ENCODE data around the gene SMOC1.

The SMOC1 gene

GRCh38 chr14:69997849-69998248, 118.6 kb downstream of the SMOC1 start:
- no peaks in the 10 kb centered on the region for H4K20me1 ChIP-seq (ENCODE audit: insufficient read depth, low read length)
- no peaks in the 10 kb centered on the region for H3K4me1 ChIP-seq (ENCODE audit: insufficient read depth, low read length)
- H3K79me2 ChIP-seq (ENCODE audit: insufficient read depth, low read length), result no peaks in the 10 kb centered on the region
- no peaks in the 10 kb centered on the region for H3K36me3 ChIP-seq (ENCODE audit: insufficient read depth, low read length)
- ATAC-seq (ENCODE audit: insufficient read depth, low read depth), result no peak
- DNase-seq, result no peak
- no peak overlapping the region for H3K27ac ChIP-seq (ENCODE audit: low read length)
- TF ChIP-seq, protein P1, sequence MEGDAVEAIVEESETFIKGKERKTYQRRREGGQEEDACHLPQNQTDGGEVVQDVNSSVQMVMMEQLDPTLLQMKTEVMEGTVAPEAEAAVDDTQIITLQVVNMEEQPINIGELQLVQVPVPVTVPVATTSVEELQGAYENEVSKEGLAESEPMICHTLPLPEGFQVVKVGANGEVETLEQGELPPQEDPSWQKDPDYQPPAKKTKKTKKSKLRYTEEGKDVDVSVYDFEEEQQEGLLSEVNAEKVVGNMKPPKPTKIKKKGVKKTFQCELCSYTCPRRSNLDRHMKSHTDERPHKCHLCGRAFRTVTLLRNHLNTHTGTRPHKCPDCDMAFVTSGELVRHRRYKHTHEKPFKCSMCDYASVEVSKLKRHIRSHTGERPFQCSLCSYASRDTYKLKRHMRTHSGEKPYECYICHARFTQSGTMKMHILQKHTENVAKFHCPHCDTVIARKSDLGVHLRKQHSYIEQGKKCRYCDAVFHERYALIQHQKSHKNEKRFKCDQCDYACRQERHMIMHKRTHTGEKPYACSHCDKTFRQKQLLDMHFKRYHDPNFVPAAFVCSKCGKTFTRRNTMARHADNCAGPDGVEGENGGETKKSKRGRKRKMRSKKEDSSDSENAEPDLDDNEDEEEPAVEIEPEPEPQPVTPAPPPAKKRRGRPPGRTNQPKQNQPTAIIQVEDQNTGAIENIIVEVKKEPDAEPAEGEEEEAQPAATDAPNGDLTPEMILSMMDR (IDR thresholded peaks at IDR 0.05; ENCODE audit: borderline replicate concordance, extremely low read depth, low read length, poor library complexity, severe bottlenecking), result no peak
- no peak for TF ChIP-seq EZH2 (IDR thresholded peaks at IDR 0.05; ENCODE audit: borderline replicate concordance, low read depth, low read length, severe bottlenecking)
- H3K27me3 ChIP-seq (ENCODE audit: insufficient read depth, low read length, poor library complexity), result peaks cover 12% of the 10 kb centered on the region
- H3K9me3 ChIP-seq (ENCODE audit: insufficient read depth, low read length, severe bottlenecking), result no peaks in the 10 kb centered on the region
- no peak overlapping the region for H3K9ac ChIP-seq (ENCODE audit: low read depth, low read length)
- H2AFZ ChIP-seq (ENCODE audit: low read depth, low read length), result no peak overlapping the region
- H3K4me2 ChIP-seq (ENCODE audit: insufficient read depth, low read length), result no peak overlapping the region
- H3K4me3 ChIP-seq (ENCODE audit: low read depth in 1 of 2, low read length in 2 of 2), result no peak overlapping the region

- Histone ChIP-seq H3K27me3 (ENCODE audit: insufficient read depth, low read length, poor library complexity) (peaks cover 12% of the 10 kb centered on the region), H4K20me1 (ENCODE audit: insufficient read depth, low read length) (no peaks in the 10 kb centered on the region), H3K9ac (ENCODE audit: low read depth, low read length) (no peak overlapping the region), H2AFZ (ENCODE audit: low read depth, low read length) (no peak overlapping the region), H3K36me3 (ENCODE audit: insufficient read depth, low read length) (no peaks in the 10 kb centered on the region), H3K79me2 (ENCODE audit: insufficient read depth, low read length) (no peaks in the 10 kb centered on the region), H3K4me3 (ENCODE audit: low read depth in 1 of 2, low read length in 2 of 2) (no peak overlapping the region), H3K27ac (ENCODE audit: low read length) (no peak overlapping the region), H3K4me2 (ENCODE audit: insufficient read depth, low read length) (no peak overlapping the region), H3K9me3 (ENCODE audit: insufficient read depth, low read length, severe bottlenecking) (no peaks in the 10 kb centered on the region), H3K4me1 (ENCODE audit: insufficient read depth, low read length) (no peaks in the 10 kb centered on the region)
- ATAC-seq (ENCODE audit: insufficient read depth, low read depth) (no peak), DNase-seq (no peak)
- TF ChIP-seq, protein P1 (IDR thresholded peaks at IDR 0.05; ENCODE audit: borderline replicate concordance, extremely low read depth, low read length, poor library complexity, severe bottlenecking), result no peak
- TF ChIP-seq EZH2 (IDR thresholded peaks at IDR 0.05; ENCODE audit: borderline replicate concordance, low read depth, low read length, severe bottlenecking), result no peak
These were observed 120.1 kb downstream of the SMOC1 start for GRCh38 chr14:69999261-69999674.

DNA sequence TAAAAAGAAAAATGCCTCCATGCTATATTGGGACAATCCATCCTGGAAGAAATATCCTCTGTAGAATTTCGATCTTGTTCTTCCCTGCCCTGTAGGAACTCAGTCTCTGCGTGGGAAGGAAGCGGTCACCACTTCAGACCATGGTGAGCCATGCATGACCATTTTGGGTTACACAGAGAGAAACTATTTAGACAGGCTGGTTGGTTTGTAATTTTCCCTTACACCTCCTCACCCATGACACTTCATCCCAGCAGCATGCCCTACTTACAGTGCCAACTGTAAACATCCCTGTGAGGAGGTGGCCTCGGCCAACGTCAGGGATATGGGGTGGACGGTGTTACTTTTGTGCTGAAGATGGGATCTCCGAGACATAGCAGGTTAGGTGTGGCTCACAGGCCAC, 121.4 kb downstream of the SMOC1 start:
- no peak overlapping the region for H2AFZ ChIP-seq (ENCODE audit: low read depth, low read length)
- no peak for TF ChIP-seq EZH2 (IDR thresholded peaks at IDR 0.05; ENCODE audit: borderline replicate concordance, low read depth, low read length, severe bottlenecking)
- TF ChIP-seq, protein P1 (IDR thresholded peaks at IDR 0.05; ENCODE audit: borderline replicate concordance, extremely low read depth, low read length, poor library complexity, severe bottlenecking), result no peak
- peaks cover 12% of the 10 kb centered on the region for H3K27me3 ChIP-seq (ENCODE audit: insufficient read depth, low read length, poor library complexity)
- no peak overlapping the region for H3K4me2 ChIP-seq (ENCODE audit: insufficient read depth, low read length)
- H3K9me3 ChIP-seq (ENCODE audit: insufficient read depth, low read length, severe bottlenecking), result no peaks in the 10 kb centered on the region
- H3K4me3 ChIP-seq (ENCODE audit: low read depth in 1 of 2, low read length in 2 of 2), result no peak overlapping the region
- no peak overlapping the region for H3K9ac ChIP-seq (ENCODE audit: low read depth, low read length)
- H3K36me3 ChIP-seq (ENCODE audit: insufficient read depth, low read length), result no peaks in the 10 kb centered on the region
- ATAC-seq (ENCODE audit: insufficient read depth, low read depth) (no peak), DNase-seq (no peak)
- no peaks in the 10 kb centered on the region for H4K20me1 ChIP-seq (ENCODE audit: insufficient read depth, low read length)
- no peaks in the 10 kb centered on the region for H3K4me1 ChIP-seq (ENCODE audit: insufficient read depth, low read length)
- H3K27ac ChIP-seq (ENCODE audit: low read length), result no peak overlapping the region
- H3K79me2 ChIP-seq (ENCODE audit: insufficient read depth, low read length), result no peaks in the 10 kb centered on the region
